ENCODE measurements around the gene ANKRD34A. TPM values are rescaled to one million over a fixed set of nuclear protein-coding genes. Genes with fewer than 3 reads are reported as not detected.

ANKRD34A gene
- total RNA-seq, 1 donor from 2014 or later: 0.56 TPM

- DNase-seq (ENCODE audit: low spot score): no peak
- TF ChIP-seq, protein P1, sequence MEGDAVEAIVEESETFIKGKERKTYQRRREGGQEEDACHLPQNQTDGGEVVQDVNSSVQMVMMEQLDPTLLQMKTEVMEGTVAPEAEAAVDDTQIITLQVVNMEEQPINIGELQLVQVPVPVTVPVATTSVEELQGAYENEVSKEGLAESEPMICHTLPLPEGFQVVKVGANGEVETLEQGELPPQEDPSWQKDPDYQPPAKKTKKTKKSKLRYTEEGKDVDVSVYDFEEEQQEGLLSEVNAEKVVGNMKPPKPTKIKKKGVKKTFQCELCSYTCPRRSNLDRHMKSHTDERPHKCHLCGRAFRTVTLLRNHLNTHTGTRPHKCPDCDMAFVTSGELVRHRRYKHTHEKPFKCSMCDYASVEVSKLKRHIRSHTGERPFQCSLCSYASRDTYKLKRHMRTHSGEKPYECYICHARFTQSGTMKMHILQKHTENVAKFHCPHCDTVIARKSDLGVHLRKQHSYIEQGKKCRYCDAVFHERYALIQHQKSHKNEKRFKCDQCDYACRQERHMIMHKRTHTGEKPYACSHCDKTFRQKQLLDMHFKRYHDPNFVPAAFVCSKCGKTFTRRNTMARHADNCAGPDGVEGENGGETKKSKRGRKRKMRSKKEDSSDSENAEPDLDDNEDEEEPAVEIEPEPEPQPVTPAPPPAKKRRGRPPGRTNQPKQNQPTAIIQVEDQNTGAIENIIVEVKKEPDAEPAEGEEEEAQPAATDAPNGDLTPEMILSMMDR (IDR thresholded peaks at IDR 0.05; ENCODE audit: unreplicated experiment): no peak
- H3K36me3 Mint-ChIP-seq (ENCODE audit: low read depth, unreplicated experiment): no peaks in the 10 kb centered on the region
- H3K27me3 Mint-ChIP-seq (ENCODE audit: unreplicated experiment): peaks cover 2% of the 10 kb centered on the region
- H3K4me3 Mint-ChIP-seq (ENCODE audit: unreplicated experiment): no peak overlapping the region
- no peaks in the 10 kb centered on the region for H3K4me1 Mint-ChIP-seq (ENCODE audit: unreplicated experiment)
- H3K9me3 Mint-ChIP-seq (ENCODE audit: unreplicated experiment): no peaks in the 10 kb centered on the region
- no peak overlapping the region for H3K27ac Mint-ChIP-seq (ENCODE audit: unreplicated experiment)
Observed at GRCh38 chr1:145972580-145972979, 8.2 kb upstream of the ANKRD34A start.

DNA sequence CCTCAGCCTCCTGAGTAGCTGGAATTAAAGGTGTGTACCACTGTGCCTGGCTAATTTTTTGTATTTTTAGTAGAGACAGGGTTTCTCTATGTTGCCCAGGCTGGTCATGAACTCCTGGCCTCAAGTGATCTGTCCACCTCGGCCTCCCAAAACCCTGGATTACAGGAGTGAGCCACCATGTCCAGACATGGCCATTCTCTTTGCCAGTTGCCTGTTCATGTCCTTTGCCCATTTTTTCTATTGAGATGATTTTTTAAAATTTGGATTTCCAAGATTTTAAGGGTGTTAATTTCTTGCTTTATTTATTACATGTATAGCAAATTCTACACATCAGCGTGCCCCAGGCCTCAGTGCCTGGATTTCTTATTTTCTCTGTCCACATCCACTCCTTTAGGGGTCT is 2.9 kb upstream of the ANKRD34A start:
- no peak overlapping the region for H3K27ac Mint-ChIP-seq (ENCODE audit: unreplicated experiment)
- TF ChIP-seq, protein P1 (IDR thresholded peaks at IDR 0.05; ENCODE audit: unreplicated experiment): no peak
- H3K36me3 Mint-ChIP-seq (ENCODE audit: low read depth, unreplicated experiment): peaks cover 4% of the 10 kb centered on the region
- peaks cover 17% of the 10 kb centered on the region for H3K4me1 Mint-ChIP-seq (ENCODE audit: unreplicated experiment)
- peak overlapping the region; percentile 33 for H3K4me3 Mint-ChIP-seq (ENCODE audit: unreplicated experiment)
- H3K9me3 Mint-ChIP-seq (ENCODE audit: unreplicated experiment): no peaks in the 10 kb centered on the region
- peaks cover 4% of the 10 kb centered on the region for H3K27me3 Mint-ChIP-seq (ENCODE audit: unreplicated experiment)
- DNase-seq (ENCODE audit: low spot score): no peak

DNA sequence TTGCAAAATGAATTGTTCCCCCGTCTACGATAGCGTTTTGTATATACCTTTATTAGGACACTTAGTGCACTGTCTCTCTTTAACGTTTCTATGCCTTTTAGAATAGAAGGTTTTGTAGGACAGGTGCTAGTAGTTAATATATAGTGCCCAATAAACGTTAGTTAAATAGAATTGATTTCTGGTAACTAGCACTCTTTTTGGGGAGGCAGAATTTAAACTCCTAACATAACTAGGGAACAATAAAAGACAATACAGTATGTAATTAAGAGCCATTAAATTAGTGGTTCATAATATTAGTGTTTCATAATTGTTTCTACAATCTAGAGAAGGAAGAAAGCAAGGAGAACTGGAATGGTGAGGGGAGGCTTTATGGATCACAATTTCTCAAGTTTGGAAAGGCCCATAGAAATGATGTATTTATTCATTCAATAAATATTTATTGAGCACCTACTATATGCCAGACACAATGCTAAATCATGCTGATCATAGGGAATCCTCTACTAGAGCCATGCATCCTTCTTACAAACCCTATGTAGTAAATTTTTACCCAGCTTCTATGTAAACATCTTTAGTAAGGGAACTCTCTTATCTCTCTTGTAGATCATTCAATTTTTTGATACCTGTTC is 857 bp upstream of the ANKRD34A start:
- no peak for DNase-seq (ENCODE audit: low spot score)
- no peak overlapping the region for H3K27ac Mint-ChIP-seq (ENCODE audit: unreplicated experiment)
- TF ChIP-seq, protein P1 (IDR thresholded peaks at IDR 0.05; ENCODE audit: unreplicated experiment): no peak
- no peaks in the 10 kb centered on the region for H3K9me3 Mint-ChIP-seq (ENCODE audit: unreplicated experiment)
- H3K4me3 Mint-ChIP-seq (ENCODE audit: unreplicated experiment): peak overlapping the region; percentile 93
- H3K36me3 Mint-ChIP-seq (ENCODE audit: low read depth, unreplicated experiment): peaks cover 4% of the 10 kb centered on the region
- peaks cover 19% of the 10 kb centered on the region for H3K27me3 Mint-ChIP-seq (ENCODE audit: unreplicated experiment)
- peaks cover 23% of the 10 kb centered on the region for H3K4me1 Mint-ChIP-seq (ENCODE audit: unreplicated experiment)

DNA sequence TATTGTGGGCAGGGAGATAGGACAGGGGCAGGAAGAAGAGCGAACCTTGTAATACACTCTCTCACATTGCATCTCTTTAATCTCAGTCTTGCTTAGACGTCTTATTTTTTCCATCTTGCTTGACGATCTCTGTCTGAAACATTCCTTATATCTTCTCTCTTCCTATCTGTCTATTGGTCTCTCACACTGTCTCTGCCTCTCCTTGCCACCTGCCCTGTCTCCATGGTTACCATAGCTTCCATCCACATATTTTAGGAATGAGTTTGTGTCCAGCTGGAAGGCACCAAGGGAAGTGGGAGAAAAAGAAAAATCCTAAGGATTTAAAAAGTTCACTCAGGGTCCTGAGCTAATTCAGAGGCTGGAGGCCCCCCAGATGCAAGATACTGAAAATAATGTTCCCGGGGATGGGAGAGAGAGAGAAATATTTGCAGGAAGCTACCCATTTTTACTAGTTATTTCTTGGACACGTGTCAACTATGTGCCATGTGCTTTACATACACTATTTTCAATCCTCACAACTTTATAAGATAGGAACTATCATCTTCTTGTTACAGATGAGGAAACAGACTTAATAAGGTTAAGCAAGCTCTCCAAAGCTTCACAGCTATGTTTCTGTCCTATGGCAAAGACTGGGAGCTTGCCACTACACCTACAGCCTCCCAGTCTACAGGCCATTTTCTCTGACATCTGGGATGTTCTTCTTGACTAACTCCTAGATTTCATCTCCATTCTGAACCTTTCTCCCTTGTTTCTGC is 933 bp downstream of the ANKRD34A start:
- peaks cover 39% of the 10 kb centered on the region for H3K4me1 Mint-ChIP-seq (ENCODE audit: unreplicated experiment)
- TF ChIP-seq, protein P1 (IDR thresholded peaks at IDR 0.05; ENCODE audit: unreplicated experiment): no peak
- peaks cover 4% of the 10 kb centered on the region for H3K36me3 Mint-ChIP-seq (ENCODE audit: low read depth, unreplicated experiment)
- no peak for DNase-seq (ENCODE audit: low spot score)
- peak overlapping the region; percentile 93 for H3K4me3 Mint-ChIP-seq (ENCODE audit: unreplicated experiment)
- peaks cover 29% of the 10 kb centered on the region for H3K27me3 Mint-ChIP-seq (ENCODE audit: unreplicated experiment)
- peak overlapping the region; percentile 5 for H3K27ac Mint-ChIP-seq (ENCODE audit: unreplicated experiment)
- no peaks in the 10 kb centered on the region for H3K9me3 Mint-ChIP-seq (ENCODE audit: unreplicated experiment)
